A549 (cell line): ENCODE measurements around the gene FAM8A1. TPM values are rescaled to one million over a fixed set of nuclear protein-coding genes. Genes with fewer than 3 reads are reported as not detected.

Source experiments
- ATAC-seq, 2 experiments: fragments of 200-7000 bp in 1 of 2; fragments of >200 bp in 1 of 2; cut with Nextera tagmentation in 1 of 2; cut with Tn5 transposase in 1 of 2; 3 replicates each; pipeline versions ENCODE4 v1.8.0 to v1.9.1; 2018 to 2020; ENCODE audit warnings: mild to moderate bottlenecking in 1 of 2, moderate library complexity in 1 of 2
- CTCF ChIA-PET: fragments of 300-600 bp; sonication (Branson Sonifier 250); formaldehyde crosslinking; extraction: SDS; loops from one replicate; lab custom pipeline; 2021; ENCODE audit warnings: antibody characterized with exemption, inconsistent platforms; lab: Yijun Ruan, JAX
- POLR2A ChIA-PET: fragments of 350-600 bp; formaldehyde crosslinking; extraction: SDS; loops from one replicate; lab custom pipeline; 2021; ENCODE audit warnings: antibody characterized with exemption, inconsistent platforms; lab: Yijun Ruan, JAX
- DNase-seq, 2 experiments: peaks; one replicate each; pipeline versions ENCODE4 v3.0.0 to v3.0.0-alpha.2; 2011 to 2016; ENCODE audit warnings: low read depth in 1 of 2, low spot score in 1 of 2
- FAIRE-seq: peaks from 2 replicates; lab custom pipeline; 2011; peaks lifted over from hg19 to GRCh38; lab: Jason Lieb, UNC
- H3K27ac ChIP-seq, 2 experiments: fragments of >200 bp; sonication (Bioruptor Twin); formaldehyde crosslinking; 3 replicates each; pipeline ENCODE4 v1.5.1; 2016 to 2017
- H3K4me1 ChIP-seq: fragments of >200 bp; sonication (Bioruptor Twin); formaldehyde crosslinking; 3 replicates; pipeline ENCODE4 v1.6.1; 2016
- H3K4me2 ChIP-seq: fragments of >200 bp; sonication (Bioruptor Twin); formaldehyde crosslinking; 3 replicates; pipeline ENCODE4 v1.6.1; 2016
- H3K4me3 ChIP-seq: fragments of >200 bp; sonication (Bioruptor Twin); formaldehyde crosslinking; 3 replicates; pipeline ENCODE4 v1.5.1; 2016
- H3K9me3 ChIP-seq: fragments of >200 bp; sonication (Bioruptor Twin); formaldehyde crosslinking; 3 replicates; pipeline ENCODE4 v1.6.1; 2016
- CHD2 ChIP-seq: fragments of 150-350 bp; IDR thresholded peaks from 2 replicates; pipeline ENCODE4 v1.6.1; 2014; ENCODE audit warnings: low read length; ENCODE audit not compliant: partially characterized antibody
- CHD4 ChIP-seq: fragments of 200-600 bp; sonication (generic); IDR thresholded peaks from 2 replicates; pipeline ENCODE4 v1.6.1; 2016; ENCODE audit warnings: antibody characterized with exemption, mild to moderate bottlenecking, borderline replicate concordance
- CTCF ChIP-seq: fragments of >200 bp; sonication (Bioruptor Twin); formaldehyde crosslinking; IDR thresholded peaks from 3 replicates; pipeline ENCODE4 v1.5.1; 2016
- E2F6 ChIP-seq: IDR thresholded peaks from 2 replicates; pipeline ENCODE4 v1.6.1; 2012; ENCODE audit warnings: low read depth, borderline replicate concordance
- EHF ChIP-seq: fragments of 250-450 bp; sonication (Bioruptor Pico); IDR thresholded peaks from 2 replicates; pipeline ENCODE4 v1.5.0; 2020; ENCODE audit warnings: mild to moderate bottlenecking
- ELK1 ChIP-seq: fragments of 150-350 bp; IDR thresholded peaks from 2 replicates; pipeline ENCODE4 v1.6.1; 2014; ENCODE audit warnings: low read depth, mild to moderate bottlenecking, low read length
- ESRRA ChIP-seq: fragments of 150-350 bp; IDR thresholded peaks from 2 replicates; pipeline ENCODE4 v1.6.1; 2014; ENCODE audit warnings: mild to moderate bottlenecking, low read length, borderline replicate concordance
- FOSB ChIP-seq: fragments of 250-450 bp; sonication (Bioruptor Pico); IDR thresholded peaks from 2 replicates; pipeline ENCODE4 v1.5.0; 2020; ENCODE audit warnings: mild to moderate bottlenecking, moderate library complexity
- FOSL2 ChIP-seq, 2 experiments: fragments of 450-650 bp in 1 of 2; fragments of >200 bp in 1 of 2; sonication (Bioruptor Twin) in 1 of 2; formaldehyde crosslinking; IDR thresholded peaks; 2 replicates each; pipeline versions ENCODE4 v1.5.0 to v1.6.1; 2016 to 2020; ENCODE audit warnings: mild to moderate bottlenecking in 1 of 2, moderate library complexity in 1 of 2
- FOXS1 ChIP-seq: fragments of 250-450 bp; sonication (Bioruptor Pico); IDR thresholded peaks from 2 replicates; pipeline ENCODE4 v1.5.0; 2020; ENCODE audit warnings: mild to moderate bottlenecking, moderate library complexity
- HES2 ChIP-seq: fragments of >200 bp; sonication (Bioruptor Twin); formaldehyde crosslinking; IDR thresholded peaks from 2 replicates; pipeline ENCODE4 v1.6.1; 2016
- KDM5A ChIP-seq: fragments of 200-600 bp; sonication (generic); IDR thresholded peaks from 2 replicates; pipeline ENCODE4 v1.6.1; 2016; ENCODE audit warnings: antibody characterized with exemption, mild to moderate bottlenecking
- NPAS2 ChIP-seq: fragments of 250-450 bp; sonication (Bioruptor Pico); IDR thresholded peaks from 2 replicates; pipeline ENCODE4 v1.8.0; 2022; ENCODE audit warnings: mild to moderate bottlenecking, moderate library complexity, borderline replicate concordance
- NR3C1 ChIP-seq: fragments of >200 bp; sonication (Bioruptor Twin); formaldehyde crosslinking; IDR thresholded peaks from 3 replicates; pipeline ENCODE4 v1.6.1; 2017
- PBX3 ChIP-seq: IDR thresholded peaks from 2 replicates; pipeline ENCODE4 v1.6.1; 2012
- POLR2AphosphoS2 ChIP-seq: conservative IDR thresholded peaks from 2 replicates; pipeline ENCODE4 v1.6.1; 2012; ENCODE audit warnings: low read length, improper control_type of control experiment, inconsistent platforms
- REST ChIP-seq: fragments of 200-600 bp; sonication (generic); IDR thresholded peaks from 2 replicates; pipeline ENCODE4 v1.6.1; 2016; ENCODE audit warnings: antibody characterized with exemption, mild to moderate bottlenecking, moderate library complexity
- SREBF2 ChIP-seq: fragments of 450-650 bp; IDR thresholded peaks from 2 replicates; pipeline ENCODE4 v1.6.1; 2014; ENCODE audit warnings: mild to moderate bottlenecking, moderate library complexity
- TFCP2L1 ChIP-seq: fragments of 250-450 bp; sonication (Bioruptor Pico); IDR thresholded peaks from 2 replicates; pipeline ENCODE4 v1.5.0; 2021; ENCODE audit warnings: mild to moderate bottlenecking
- USF2 ChIP-seq: fragments of 450-650 bp; IDR thresholded peaks from 2 replicates; pipeline ENCODE4 v1.6.1; 2014; ENCODE audit warnings: antibody characterized with exemption
- ZNF302 ChIP-seq: fragments of 250-450 bp; sonication (Bioruptor Pico); IDR thresholded peaks from 2 replicates; pipeline ENCODE4 v1.9.0; 2021; ENCODE audit warnings: inconsistent platforms, mild to moderate bottlenecking, moderate library complexity
- WGBS: methylation state at CpG from one replicate; pipeline ENCODE4 v1.1.6; 2017; ENCODE audit errors: missing lambda C conversion rate; 5-methylcytosine and 5-hydroxymethylcytosine counted together
- polyA plus RNA-seq, 4 experiments: library from polyadenylated mRNA; depleted of rRNA in 3 of 4; stranded (reverse); fragments of >200 nt; fragmentation: RNase III in 1 of 4; extraction: RNeasy Plus Mini Kit Qiagen cat#74134 plus additional on column Dnase treatment in 1 of 4; gene quantifications; 2 replicates in 3 of 4; 3 replicates in 1 of 4; pipeline ENCODE4 v1.2.3, GENCODE V29; 2011 to 2017

FAM8A1 gene
- polyA plus RNA-seq, 2 of the 4 experiments (the other 2 are of a cell fraction), result 5.5 to 9.0 TPM

- Histone ChIP-seq H3K27ac (no peak overlapping the region), H3K4me1 (no peaks in the 10 kb centered on the region), H3K4me2 (no peak overlapping the region), H3K4me3 (no peak overlapping the region), H3K9me3 (no peaks in the 10 kb centered on the region)
- ChIA-PET POLR2A (no interaction called here), CTCF (no interaction called here)
- ATAC-seq (no peak), DNase-seq (no peak), FAIRE-seq (no peak)
- no peak for TF ChIP-seq CHD4
- no peak for TF ChIP-seq ZNF302 (CRISPR knock-in tag)
- no peak for TF ChIP-seq TFCP2L1 (CRISPR knock-in tag)
- TF ChIP-seq CHD2, result no peak
- no peak for TF ChIP-seq SREBF2
- TF ChIP-seq ESRRA, result no peak
- no peak for TF ChIP-seq NR3C1
- no peak for TF ChIP-seq PBX3
- no peak for TF ChIP-seq FOSB (CRISPR knock-in tag)
- no peak for TF ChIP-seq USF2
- WGBS, result 86% methylated on average over 2 of the region's 2 CpGs
Measured at GRCh38 chr6:17621003-17621402, 20.9 kb downstream of the FAM8A1 start.

- ChIA-PET CTCF (no interaction called here), POLR2A (no interaction called here)
- Histone ChIP-seq H3K9me3 (no peaks in the 10 kb centered on the region), H3K4me2 (no peak overlapping the region), H3K4me1 (no peaks in the 10 kb centered on the region), H3K27ac (no peak overlapping the region), H3K4me3 (no peak overlapping the region)
- DNase-seq, result no peak
- 93% methylated on average over 5 of the region's 5 CpGs for WGBS
- TF ChIP-seq EHF (no peak), POLR2AphosphoS2 (no peak), KDM5A (no peak), HES2 (no peak)
- no peak for FAIRE-seq
- ATAC-seq, result peak in 1 of 2 experiments; percentile 46; a peak in 3 of 6 replicates
Measured at GRCh38 chr6:17622144-17622543, 22.0 kb downstream of the FAM8A1 start.

GRCh38 chr6:17624396-17624795 is 24.3 kb downstream of the FAM8A1 start:
- Histone ChIP-seq H3K9me3 (no peaks in the 10 kb centered on the region), H3K4me2 (no peak overlapping the region), H3K27ac (no peak overlapping the region), H3K4me1 (peaks cover 5% of the 10 kb centered on the region; the same call in 2 of the 3 replicates), H3K4me3 (no peak overlapping the region)
- DNase-seq (no peak), FAIRE-seq (no peak), ATAC-seq (no peak)
- TF ChIP-seq ELK1 (no peak), FOXS1 (CRISPR knock-in tag) (no peak), FOSL2 (IDR thresholded peaks at IDR 0.05) (no peak), FOSL2 (CRISPR knock-in tag; IDR thresholded peaks at IDR 0.05) (no peak), CTCF (no peak), PBX3 (no peak), REST (no peak), NPAS2 (no peak), E2F6 (no peak), ESRRA (no peak)
- ChIA-PET POLR2A (no interaction called here), CTCF (no interaction called here)
- 86% methylated on average over 1 of the region's 1 CpG for WGBS
